ENCODE results near the gene CAPNS2.

DNA sequence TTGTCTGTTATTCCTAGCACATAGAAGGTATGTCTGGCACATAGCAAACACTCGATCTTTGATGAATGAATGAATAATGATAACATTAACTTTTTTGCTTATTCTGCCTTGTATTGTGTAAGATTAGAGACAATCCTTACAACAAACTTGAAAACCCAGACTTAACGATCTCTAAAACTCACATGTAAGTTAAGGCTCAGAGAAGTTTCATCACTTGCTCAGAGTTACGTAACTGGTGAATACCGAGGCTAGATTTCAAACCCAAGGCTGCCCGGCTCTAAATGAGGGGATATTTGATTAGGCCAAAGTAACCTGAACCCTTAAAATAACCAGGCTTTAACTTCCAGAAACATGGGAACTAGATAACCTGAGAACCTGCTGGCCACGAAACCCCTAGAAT lies 22.3 kb downstream of the CAPNS2 start:
- TF ChIP-seq, protein P1, sequence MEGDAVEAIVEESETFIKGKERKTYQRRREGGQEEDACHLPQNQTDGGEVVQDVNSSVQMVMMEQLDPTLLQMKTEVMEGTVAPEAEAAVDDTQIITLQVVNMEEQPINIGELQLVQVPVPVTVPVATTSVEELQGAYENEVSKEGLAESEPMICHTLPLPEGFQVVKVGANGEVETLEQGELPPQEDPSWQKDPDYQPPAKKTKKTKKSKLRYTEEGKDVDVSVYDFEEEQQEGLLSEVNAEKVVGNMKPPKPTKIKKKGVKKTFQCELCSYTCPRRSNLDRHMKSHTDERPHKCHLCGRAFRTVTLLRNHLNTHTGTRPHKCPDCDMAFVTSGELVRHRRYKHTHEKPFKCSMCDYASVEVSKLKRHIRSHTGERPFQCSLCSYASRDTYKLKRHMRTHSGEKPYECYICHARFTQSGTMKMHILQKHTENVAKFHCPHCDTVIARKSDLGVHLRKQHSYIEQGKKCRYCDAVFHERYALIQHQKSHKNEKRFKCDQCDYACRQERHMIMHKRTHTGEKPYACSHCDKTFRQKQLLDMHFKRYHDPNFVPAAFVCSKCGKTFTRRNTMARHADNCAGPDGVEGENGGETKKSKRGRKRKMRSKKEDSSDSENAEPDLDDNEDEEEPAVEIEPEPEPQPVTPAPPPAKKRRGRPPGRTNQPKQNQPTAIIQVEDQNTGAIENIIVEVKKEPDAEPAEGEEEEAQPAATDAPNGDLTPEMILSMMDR (IDR thresholded peaks at IDR 0.05): no peak
- no peak for TF ChIP-seq POLR2A (IDR thresholded peaks at IDR 0.05)
